ENCODE data around the gene GP1BA. TPM values are rescaled to one million over a fixed set of nuclear protein-coding genes. Genes with fewer than 3 reads are reported as not detected.

GP1BA gene
- total and polyA plus RNA-seq, 2 donors (not counting 3 experiments of a cell fraction or from before 2014, with no cell fraction given): not detected

GRCh38 chr17:4960279-4960922, 28.3 kb downstream of the GP1BA start:
- Histone ChIP-seq H3K4me1 (ENCODE audit: control insufficient read depth, extremely low read depth, insufficient read depth, low read length) (no peaks in the 10 kb centered on the region), H3K9ac (replicated peaks; ENCODE audit: extremely low read depth, insufficient read depth, low read length) (no peak overlapping the region), H2AFZ (ENCODE audit: low read depth, low read length) (no peak overlapping the region), H3K79me2 (ENCODE audit: control insufficient read depth, insufficient read depth, low read length) (peaks cover 3% of the 10 kb centered on the region), H4K20me1 (replicated peaks; ENCODE audit: control insufficient read depth, extremely low read depth, insufficient read depth, low read length) (no peaks in the 10 kb centered on the region), H3K9me1 (replicated peaks; ENCODE audit: control insufficient read depth, extremely low read depth, insufficient read depth, low read length) (no peaks in the 10 kb centered on the region), H3K9me3 (replicated peaks; ENCODE audit: control insufficient read depth, insufficient read depth, low read length) (no peaks in the 10 kb centered on the region), H3K27ac (ENCODE audit: insufficient read depth, low read depth, low read length) (no peak overlapping the region), H3K27me3 (ENCODE audit: control insufficient read depth in 2 of 2, insufficient read depth in 2 of 2, low read length in 2 of 2) (no peaks in the 10 kb centered on the region), H3K36me3 (ENCODE audit: control insufficient read depth in 2 of 2, extremely low read depth in 1 of 2, insufficient read depth in 2 of 2, low read length in 2 of 2) (peaks cover 2 to 7% of the 10 kb centered on the region in 2 experiments), H3K4me3 (replicated peaks in 1 of 3; ENCODE audit: insufficient read depth in 1 of 3, low read depth in 1 of 3, low read length in 3 of 3) (no peak overlapping the region), H3K4me2 (ENCODE audit: insufficient read depth, low read length) (no peak overlapping the region)
- dilution Hi-C loops (cut with MboI; ENCODE audit: extremely low pct_ligation_motif_present, low sequenced_read_pairs): no loop called here
- DNase-seq (ENCODE audit: low read depth, low spot score): no peak
- FAIRE-seq: no peak
- ChIA-PET CTCF (interaction anchor here (1.0 kb wide), 1 partner anchor 51 kb away, joined by 4 read pairs; no protein-coding TSS in a partner anchor), POLR2A (no interaction called here)
- intact Hi-C loops (cut with micrococcal nuclease): no loop called here
- TF ChIP-seq FOS (IDR thresholded peaks at IDR 0.05; ENCODE audit: borderline replicate concordance, insufficient read depth, low read length) (no peak), GATA2 (IDR thresholded peaks at IDR 0.05; ENCODE audit: insufficient read depth, insufficient read length, low read depth, low read length) (no peak), POLR2AphosphoS5 (IDR thresholded peaks at IDR 0.05; ENCODE audit: insufficient read depth, low read depth, low read length) (no peak), MYC (IDR thresholded peaks at IDR 0.05; ENCODE audit: low read depth, low read length) (no peak), POLR2A (IDR thresholded peaks at IDR 0.05; ENCODE audit: low read depth, low read length) (no peak), EZH2 (IDR thresholded peaks at IDR 0.05; ENCODE audit: borderline replicate concordance, low read depth, low read length, severe bottlenecking) (no peak), MAX (IDR thresholded peaks at IDR 0.05; ENCODE audit: insufficient read depth, insufficient read length) (no peak), JUN (IDR thresholded peaks at IDR 0.05; ENCODE audit: borderline replicate concordance, insufficient read depth, insufficient read length, low read depth) (no peak)
- TF ChIP-seq, protein P1, sequence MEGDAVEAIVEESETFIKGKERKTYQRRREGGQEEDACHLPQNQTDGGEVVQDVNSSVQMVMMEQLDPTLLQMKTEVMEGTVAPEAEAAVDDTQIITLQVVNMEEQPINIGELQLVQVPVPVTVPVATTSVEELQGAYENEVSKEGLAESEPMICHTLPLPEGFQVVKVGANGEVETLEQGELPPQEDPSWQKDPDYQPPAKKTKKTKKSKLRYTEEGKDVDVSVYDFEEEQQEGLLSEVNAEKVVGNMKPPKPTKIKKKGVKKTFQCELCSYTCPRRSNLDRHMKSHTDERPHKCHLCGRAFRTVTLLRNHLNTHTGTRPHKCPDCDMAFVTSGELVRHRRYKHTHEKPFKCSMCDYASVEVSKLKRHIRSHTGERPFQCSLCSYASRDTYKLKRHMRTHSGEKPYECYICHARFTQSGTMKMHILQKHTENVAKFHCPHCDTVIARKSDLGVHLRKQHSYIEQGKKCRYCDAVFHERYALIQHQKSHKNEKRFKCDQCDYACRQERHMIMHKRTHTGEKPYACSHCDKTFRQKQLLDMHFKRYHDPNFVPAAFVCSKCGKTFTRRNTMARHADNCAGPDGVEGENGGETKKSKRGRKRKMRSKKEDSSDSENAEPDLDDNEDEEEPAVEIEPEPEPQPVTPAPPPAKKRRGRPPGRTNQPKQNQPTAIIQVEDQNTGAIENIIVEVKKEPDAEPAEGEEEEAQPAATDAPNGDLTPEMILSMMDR (IDR thresholded peaks at IDR 0.05; ENCODE audit: extremely low read depth in 1 of 2, insufficient read depth in 1 of 2, low read depth in 1 of 2, low read length in 2 of 2): no peak
- no TSS peak for BruUV-seq (replicated peaks)
